Nephron (organoid): ENCODE data around the gene MARCHF6.

ENCODE experiments used
- H3K27ac Mint-ChIP-seq, 3 experiments: 2 replicates each; pipeline ENCODE4 v1.8.0; 2020; ENCODE audit warnings: mixed read lengths in 3 of 3, mild to moderate bottlenecking in 2 of 3, moderate library complexity in 1 of 3
- H3K27me3 Mint-ChIP-seq: 2 replicates; pipeline ENCODE4 v1.8.0; 2021; ENCODE audit warnings: low read depth, mild to moderate bottlenecking, moderate library complexity, mixed read lengths
- H3K36me3 Mint-ChIP-seq: 2 replicates; pipeline ENCODE4 v1.8.0; 2020; ENCODE audit warnings: low read depth, mixed read lengths
- H3K4me1 Mint-ChIP-seq: 2 replicates; pipeline ENCODE4 v1.8.0; 2020; ENCODE audit warnings: mixed read lengths
- H3K4me3 Mint-ChIP-seq, 3 experiments: 2 replicates each; pipeline ENCODE4 v1.8.0; 2020; ENCODE audit warnings: mild to moderate bottlenecking in 3 of 3, mixed read lengths in 3 of 3, moderate library complexity in 2 of 3
- H3K9me3 Mint-ChIP-seq: 2 replicates; pipeline ENCODE4 v1.8.0; 2020; ENCODE audit warnings: mixed read lengths
- TF ChIP-seq, protein P1 (sequence below), 3 experiments: fragments of 200-600 bp; sonication (generic); IDR thresholded peaks; one replicate each; pipeline ENCODE4 v1.5.0; 2021; ENCODE audit warnings: antibody characterized with exemption in 3 of 3; ENCODE audit not compliant: unreplicated experiment in 3 of 3

The MARCHF6 gene

DNA sequence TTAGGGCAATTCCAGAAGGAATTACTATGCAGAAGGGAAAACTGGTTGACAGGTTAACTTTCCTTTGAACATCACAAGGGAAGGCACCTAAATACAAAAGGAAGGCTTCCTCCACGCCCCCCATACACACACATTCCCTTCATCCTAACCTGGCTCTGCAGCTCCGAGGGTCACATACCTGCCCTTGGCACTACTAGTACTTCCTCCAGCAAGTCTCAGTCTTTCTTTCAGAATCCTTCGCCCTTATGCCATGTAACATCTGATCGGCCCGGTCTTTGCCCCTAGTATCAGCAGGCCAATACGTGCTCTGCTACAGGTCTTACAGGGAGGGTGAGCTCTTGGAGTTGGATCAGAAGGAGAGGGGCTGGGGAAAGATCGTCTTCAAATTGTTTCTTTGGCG is 1.6 kb upstream of the MARCHF6 start:
- H3K27me3 Mint-ChIP-seq = no peaks in the 10 kb centered on the region

DNA sequence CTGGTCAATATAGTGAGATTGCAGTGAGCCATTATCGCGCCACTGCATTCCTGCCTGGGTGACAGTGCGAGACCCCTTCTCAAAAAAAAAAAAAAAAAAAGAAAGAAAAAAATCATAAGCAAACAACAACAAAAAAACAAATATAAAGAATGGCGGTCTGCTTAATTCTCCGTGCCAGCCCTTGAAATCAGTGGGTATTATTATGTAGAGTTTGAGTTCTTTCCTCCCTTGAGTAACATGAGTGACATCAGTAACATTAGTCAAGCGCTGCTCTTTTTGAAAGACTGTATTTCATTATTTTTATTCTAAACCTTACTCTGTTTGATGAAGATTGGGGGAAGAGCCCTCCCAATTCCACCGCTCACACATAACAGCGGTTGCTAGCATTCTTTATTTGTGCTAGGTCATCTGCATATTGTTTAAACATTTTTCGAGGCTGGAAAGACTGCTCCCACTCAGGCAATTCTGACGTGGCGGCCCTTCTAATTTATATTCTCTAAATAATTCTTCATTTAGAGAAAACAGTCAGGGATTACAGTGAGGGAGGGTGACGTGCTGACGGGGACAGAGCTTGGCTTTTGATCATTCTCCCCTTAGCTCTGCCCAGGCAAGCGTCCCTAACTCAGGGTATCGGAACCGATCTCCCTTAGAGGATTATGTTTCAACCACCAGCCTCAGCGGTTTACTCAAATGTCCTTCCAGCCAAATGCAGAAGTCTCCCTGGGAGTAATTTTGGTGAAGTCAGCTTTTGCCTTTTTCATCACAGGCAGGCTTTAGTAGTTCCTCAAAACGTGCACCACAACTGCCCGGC is 860 bp upstream of the MARCHF6 start:
- H3K4me1 Mint-ChIP-seq = peaks cover 44% of the 10 kb centered on the region
- H3K36me3 Mint-ChIP-seq = no peaks in the 10 kb centered on the region
- H3K27me3 Mint-ChIP-seq = no peaks in the 10 kb centered on the region
- H3K4me3 Mint-ChIP-seq = peak overlapping the region; percentile 92 to 94 (median 92)
- H3K27ac Mint-ChIP-seq = peak overlapping the region; percentile 92 to 99 (median 99)
- H3K9me3 Mint-ChIP-seq = no peaks in the 10 kb centered on the region
- TF ChIP-seq, protein P1, sequence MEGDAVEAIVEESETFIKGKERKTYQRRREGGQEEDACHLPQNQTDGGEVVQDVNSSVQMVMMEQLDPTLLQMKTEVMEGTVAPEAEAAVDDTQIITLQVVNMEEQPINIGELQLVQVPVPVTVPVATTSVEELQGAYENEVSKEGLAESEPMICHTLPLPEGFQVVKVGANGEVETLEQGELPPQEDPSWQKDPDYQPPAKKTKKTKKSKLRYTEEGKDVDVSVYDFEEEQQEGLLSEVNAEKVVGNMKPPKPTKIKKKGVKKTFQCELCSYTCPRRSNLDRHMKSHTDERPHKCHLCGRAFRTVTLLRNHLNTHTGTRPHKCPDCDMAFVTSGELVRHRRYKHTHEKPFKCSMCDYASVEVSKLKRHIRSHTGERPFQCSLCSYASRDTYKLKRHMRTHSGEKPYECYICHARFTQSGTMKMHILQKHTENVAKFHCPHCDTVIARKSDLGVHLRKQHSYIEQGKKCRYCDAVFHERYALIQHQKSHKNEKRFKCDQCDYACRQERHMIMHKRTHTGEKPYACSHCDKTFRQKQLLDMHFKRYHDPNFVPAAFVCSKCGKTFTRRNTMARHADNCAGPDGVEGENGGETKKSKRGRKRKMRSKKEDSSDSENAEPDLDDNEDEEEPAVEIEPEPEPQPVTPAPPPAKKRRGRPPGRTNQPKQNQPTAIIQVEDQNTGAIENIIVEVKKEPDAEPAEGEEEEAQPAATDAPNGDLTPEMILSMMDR (IDR thresholded peaks at IDR 0.05; ENCODE audit: unreplicated experiment in 3 of 3) = no peak

More for the DNA sequence above, 1.6 kb upstream of the MARCHF6 start:
- TF ChIP-seq, protein P1 (IDR thresholded peaks at IDR 0.05; ENCODE audit: unreplicated experiment in 3 of 3) = no peak
- no peaks in the 10 kb centered on the region for H3K9me3 Mint-ChIP-seq
- H3K27ac Mint-ChIP-seq = peak overlapping the region; percentile 92 to 99 (median 99)
- H3K4me1 Mint-ChIP-seq = peaks cover 38% of the 10 kb centered on the region
- H3K4me3 Mint-ChIP-seq = peak overlapping the region; percentile 92 to 94 (median 92)
- H3K36me3 Mint-ChIP-seq = no peaks in the 10 kb centered on the region

DNA sequence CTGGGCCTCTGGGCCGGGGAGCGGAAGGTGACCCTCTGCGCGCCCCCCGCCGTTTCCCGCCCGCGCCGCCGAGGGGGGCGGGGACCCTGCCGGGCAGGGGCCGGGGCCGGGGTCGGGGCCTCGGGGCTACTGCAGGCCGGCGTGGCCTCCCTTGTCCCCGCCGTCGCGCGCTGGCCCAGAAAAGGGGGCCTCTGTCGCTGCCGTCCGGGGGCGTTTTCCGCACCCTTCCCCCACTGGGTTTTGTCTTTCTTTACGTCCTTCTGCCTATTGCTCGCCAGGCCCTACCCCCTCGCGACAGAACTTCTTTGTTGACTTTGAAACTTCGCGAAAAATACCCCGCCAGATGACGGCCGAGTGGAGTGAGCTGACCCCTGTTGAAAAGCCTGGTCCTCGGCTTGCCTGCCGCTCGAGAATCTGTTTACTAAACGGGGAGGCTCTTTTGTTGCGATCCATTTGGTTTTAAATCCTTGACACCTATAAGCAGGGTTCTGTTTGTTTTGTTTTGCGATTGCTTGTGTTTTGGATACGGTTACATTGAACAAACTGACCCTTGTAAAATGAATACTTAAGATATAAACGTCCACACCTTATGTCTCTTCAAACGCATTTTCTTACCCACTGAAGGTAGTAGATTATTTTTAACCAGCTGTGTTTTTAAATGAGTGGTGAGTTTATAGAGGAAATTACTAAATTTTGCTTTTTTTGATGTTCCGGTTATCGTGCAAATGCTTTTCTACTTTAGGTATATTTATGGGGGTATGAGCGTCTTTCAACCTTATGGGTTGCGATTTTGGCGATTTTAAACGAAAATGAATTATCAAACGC is 765 bp downstream of the MARCHF6 start:
- Mint-ChIP-seq H3K4me1 (peaks cover 51% of the 10 kb centered on the region), H3K27me3 (no peaks in the 10 kb centered on the region), H3K27ac (peak overlapping the region; percentile 99 to 100 (median 99)), H3K36me3 (peaks cover 8% of the 10 kb centered on the region), H3K4me3 (peak overlapping the region; percentile 100), H3K9me3 (no peaks in the 10 kb centered on the region)
- TF ChIP-seq, protein P1 (IDR thresholded peaks at IDR 0.05; ENCODE audit: unreplicated experiment in 3 of 3) = no peak

DNA sequence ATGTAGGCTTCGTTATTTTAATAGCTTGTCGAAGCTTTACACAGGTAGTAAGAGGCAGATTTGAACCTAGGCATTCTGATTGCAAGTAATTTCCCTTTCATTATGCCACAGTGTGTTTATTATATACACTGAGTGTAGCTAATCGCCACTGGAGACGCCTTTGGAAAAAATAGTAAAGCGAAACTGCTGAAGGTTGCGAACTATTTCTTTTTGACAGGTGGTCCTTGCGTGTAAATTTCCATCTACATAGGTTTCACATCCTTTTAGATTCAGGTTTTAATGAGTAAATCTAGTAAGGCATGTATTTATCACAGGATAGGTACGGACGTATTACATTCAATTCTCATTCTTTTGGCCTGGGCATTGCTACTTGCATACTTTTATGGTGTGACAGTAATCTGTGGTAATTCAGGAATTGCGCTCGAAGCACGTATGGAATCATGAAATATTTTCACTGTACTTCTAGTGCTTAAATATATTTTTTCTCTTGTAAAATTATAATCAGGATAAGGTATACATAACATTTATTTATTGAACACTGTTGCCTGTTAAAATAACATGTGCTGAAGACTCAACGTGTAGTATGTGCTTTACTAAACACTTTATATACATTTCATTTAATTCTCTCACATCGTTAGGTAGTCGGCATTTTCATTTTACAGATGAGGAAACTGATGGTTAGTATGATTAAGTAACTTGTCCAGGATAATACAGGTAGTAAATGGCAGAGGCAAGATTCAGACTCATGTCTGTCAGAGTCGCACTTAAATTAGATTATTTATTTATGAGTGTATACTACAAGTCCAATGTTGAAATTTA is 1.8 kb downstream of the MARCHF6 start:
- TF ChIP-seq, protein P1 (IDR thresholded peaks at IDR 0.05; ENCODE audit: unreplicated experiment in 3 of 3) = no peak
- Mint-ChIP-seq H3K4me3 (peak overlapping the region; percentile 100), H3K36me3 (peaks cover 16% of the 10 kb centered on the region), H3K27me3 (no peaks in the 10 kb centered on the region), H3K9me3 (no peaks in the 10 kb centered on the region), H3K4me1 (peaks cover 51% of the 10 kb centered on the region), H3K27ac (peak overlapping the region; percentile 99 to 100 (median 99))

DNA sequence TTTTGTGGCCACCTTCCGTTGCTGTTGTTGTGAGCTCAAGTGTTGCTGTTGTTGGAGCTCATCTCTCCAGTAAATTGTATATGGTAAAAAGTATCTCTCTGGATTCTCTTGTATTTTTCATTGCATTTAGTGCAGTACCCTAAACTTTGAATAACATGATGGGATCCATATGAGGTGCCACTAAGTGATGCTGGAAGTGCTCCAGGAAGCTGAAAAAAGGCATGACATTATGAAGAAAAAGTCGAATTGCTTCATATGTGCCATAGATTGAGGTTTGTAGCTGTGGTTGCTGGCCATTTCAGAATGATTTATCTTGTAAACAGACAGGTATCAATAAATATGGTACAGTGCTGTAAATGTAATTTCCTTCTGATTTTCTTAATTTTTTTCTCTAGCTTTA is 5.5 kb downstream of the MARCHF6 start:
- TF ChIP-seq, protein P1 (IDR thresholded peaks at IDR 0.05; ENCODE audit: unreplicated experiment in 3 of 3) = no peak
- Mint-ChIP-seq H3K27ac (no peak overlapping the region), H3K4me3 (no peak overlapping the region), H3K9me3 (peaks cover 2% of the 10 kb centered on the region), H3K27me3 (no peaks in the 10 kb centered on the region), H3K4me1 (peaks cover 38% of the 10 kb centered on the region), H3K36me3 (peaks cover 46% of the 10 kb centered on the region)
